GM18498 (cell line): Measurements from ENCODE around the gene LMNB1.
"Not testable (repeated sequence)": the region's sequence is repeated elsewhere in the genome, so short reads cannot be mapped to it uniquely, and the experiment has no call there.

ENCODE experiments used
- ATAC-seq: cut with Tn5 transposase; IDR thresholded peaks from one replicate; pipeline ENCODE4 v1.9.1; 2021; ENCODE audit warnings: mild to moderate bottlenecking, moderate library complexity; ENCODE audit not compliant: unreplicated experiment

LMNB1 gene

DNA sequence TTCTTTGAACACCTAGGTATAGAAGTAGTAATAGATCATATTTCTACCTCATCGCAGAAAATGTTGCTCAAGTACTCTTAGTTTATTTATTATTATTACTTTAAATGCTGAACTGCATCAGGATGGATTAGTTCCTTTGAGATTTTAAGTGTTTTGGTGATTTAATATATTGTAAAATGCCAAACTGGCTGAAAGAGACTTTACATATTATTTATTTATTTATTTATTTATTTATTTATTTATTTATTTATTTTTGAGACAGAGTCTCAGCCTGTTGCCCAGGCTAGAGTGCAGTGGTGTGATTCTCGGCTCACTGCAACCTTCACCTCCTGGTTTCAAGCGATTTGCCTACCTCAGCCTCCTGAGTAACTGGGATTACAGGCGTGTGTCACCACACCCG is 42.3 kb downstream of the LMNB1 start:
- ATAC-seq, result no peak

DNA sequence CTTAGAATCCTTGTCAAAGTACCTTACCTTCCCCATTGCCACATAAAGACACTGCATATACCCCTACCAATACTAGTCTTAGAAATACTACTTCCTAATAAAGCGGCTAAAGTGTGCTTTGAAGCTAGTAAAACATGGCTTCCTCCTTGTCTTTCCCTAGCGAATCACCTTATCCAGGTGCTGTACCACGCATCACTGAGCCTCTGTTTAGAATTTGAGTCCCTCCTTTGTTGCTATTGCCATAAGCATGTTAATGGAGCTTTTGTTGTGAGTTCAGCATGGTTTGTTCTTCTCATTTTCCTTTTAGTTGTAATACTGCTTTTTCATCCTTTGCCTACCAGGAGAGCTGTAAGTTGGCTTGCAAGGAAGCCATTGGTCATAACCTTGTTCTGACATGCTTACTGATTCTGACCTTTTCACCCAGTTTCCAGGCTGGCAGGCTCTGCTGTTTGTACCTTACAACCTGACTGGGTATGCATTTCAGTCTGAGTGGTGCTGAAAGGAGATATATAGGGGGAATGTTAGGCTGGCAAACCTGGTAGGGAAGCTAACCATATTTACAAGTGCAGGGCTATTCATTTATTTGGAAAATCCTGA is 49.8 kb downstream of the LMNB1 start:
- no peak for ATAC-seq

DNA sequence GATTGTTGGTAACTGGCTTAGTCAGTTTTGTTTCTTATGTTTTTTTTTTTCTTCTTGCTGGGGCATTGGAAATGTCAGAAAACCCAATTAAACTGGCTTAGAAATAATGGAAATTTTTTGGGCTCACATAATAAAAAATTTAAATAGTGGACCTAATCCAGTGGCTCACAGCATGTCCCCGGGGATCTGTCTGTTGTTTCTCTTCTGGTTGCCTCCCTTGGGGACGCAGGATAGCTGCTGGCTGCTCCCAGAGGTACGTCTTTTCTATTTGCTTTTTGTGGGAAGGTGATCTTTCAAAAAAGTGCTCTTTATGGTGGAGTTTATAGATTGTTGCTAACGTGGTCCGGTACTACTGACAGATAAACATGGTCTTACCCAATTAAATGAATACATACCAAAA is 52.2 kb downstream of the LMNB1 start:
- ATAC-seq, result no peak

GRCh38 chr5:126830061-126830460 is 53.1 kb downstream of the LMNB1 start:
- ATAC-seq, result no peak

GRCh38 chr5:126831156-126831555 is 54.2 kb downstream of the LMNB1 start:
- ATAC-seq, result no peak

GRCh38 chr5:126836778-126837177 is 59.8 kb downstream of the LMNB1 start:
- no peak for ATAC-seq

GRCh38 chr5:126837242-126837641 is 60.3 kb downstream of the LMNB1 start:
- no peak for ATAC-seq

DNA sequence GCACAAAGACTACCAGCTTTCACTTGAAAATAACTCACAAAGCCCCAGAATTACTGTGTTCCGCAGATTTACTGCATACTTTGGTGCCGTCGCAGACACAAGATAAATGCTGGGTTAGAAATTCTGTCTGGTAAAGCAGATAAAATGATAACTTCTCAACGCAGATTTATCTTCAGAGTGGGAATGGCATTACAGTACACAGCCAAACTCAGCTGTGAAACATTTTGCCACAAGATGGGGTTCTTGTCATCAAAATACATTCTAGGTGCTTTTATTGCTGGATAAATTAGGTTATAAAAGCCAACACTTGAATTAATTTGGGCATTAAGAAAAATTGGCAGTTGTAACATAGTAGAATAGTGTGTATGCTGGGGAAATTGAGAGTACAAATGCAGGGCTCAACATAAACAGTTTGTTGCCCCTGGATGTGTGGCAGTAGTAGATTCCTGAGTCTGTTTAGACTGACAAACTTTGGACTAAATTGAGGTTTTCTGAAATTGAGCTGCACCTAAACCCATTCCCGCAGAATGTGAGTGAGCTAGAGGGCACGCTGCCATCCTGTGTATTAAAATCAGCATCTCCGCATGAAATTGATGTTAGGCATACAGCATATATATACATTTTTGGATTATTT is 61.1 kb downstream of the LMNB1 start:
- no peak for ATAC-seq

GRCh38 chr5:126839407-126839806 is 62.5 kb downstream of the LMNB1 start:
- not testable (repeated sequence) for ATAC-seq

GRCh38 chr5:126843375-126843774 is 66.4 kb downstream of the LMNB1 start:
- ATAC-seq, result not testable (repeated sequence)

GRCh38 chr5:126845470-126846070 is 68.6 kb downstream of the LMNB1 start:
- ATAC-seq, result peak; percentile 97

DNA sequence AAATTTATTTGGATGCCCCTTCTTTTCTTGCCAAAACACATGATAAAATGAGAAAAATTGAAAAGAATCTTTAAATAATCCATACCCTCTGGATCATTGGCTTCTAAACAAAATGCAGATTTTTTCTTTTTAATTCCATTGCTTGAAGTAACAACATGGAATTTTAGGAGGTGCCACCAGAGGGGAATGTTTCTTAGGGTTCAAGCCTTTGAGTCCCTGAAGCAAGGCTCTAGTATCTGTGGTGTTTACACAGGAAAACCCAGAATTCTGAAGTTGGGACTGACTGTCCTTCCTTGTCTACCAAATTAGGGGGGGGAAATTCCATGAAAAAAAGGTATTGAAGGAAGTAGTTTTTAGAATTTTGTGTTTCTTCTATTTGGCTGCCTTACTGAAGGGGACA is 69.4 kb downstream of the LMNB1 start:
- ATAC-seq, result no peak

- ATAC-seq, result no peak
Observed at GRCh38 chr5:126846744-126847455, 70.0 kb downstream of the LMNB1 start.

DNA sequence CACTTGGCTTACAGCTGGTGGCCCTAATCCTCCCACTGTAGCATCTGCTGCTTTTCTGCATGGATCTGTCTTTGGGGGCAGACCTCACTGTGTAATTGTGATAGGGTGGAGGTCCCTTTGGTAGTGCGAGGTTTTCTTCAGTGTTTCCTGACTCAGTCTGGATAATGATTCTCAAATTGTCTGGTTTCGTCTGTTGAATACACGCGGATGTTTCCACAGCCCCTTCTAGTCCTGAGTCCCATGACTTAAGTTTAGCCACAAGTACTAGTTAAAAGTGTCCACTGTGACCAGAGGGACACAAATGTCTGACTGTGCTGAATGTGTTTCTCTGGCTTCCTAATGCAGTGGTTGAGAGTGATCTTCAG is 70.5 kb downstream of the LMNB1 start:
- no peak for ATAC-seq

- no peak for ATAC-seq
Observed at GRCh38 chr5:126847826-126848251, 70.9 kb downstream of the LMNB1 start.

DNA sequence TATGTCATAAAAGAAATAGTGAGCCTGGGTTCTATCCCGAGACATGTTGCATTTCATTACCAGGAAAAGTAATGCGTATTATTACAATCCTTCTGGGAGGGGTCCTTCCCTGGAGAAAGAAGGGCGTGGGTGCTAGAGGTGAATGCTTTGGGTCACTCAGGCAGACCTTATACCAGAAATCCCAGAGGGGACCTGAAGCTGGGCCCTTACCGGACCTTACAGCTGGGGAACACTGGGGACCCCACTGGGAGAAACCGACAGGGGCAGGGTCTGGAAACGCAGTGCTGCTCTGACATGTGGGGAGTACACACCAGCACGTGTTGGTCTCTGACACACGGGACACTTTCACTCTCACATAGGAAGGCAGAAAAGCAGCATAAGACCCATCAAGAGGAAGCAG is 71.3 kb downstream of the LMNB1 start:
- ATAC-seq, result no peak

DNA sequence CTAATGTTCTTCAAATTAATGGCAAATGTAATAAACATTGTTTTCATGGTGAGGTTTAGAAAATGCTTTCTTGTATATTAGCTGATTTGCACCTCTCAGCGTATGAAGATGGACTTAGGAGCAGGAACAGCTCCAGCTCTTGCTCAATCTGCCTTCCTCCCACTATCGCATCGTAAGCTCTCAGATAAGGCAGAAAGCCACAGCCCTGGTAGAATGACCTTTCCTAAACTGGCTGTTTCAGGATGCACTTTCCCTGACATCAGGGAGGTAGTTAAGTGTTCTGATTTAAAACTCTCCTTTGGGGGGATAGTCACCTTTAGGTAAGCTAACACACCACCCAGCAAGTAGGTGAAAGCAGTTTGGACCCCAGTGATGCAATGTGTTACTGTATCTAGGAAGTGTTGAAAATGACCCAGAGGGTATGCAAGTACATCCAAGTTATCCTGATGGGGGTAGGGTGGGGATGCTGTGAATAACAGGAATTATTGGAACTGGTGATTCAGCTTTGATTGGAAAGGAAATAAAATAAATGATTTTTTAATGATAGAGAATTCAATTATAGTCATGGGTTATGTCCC is 72.3 kb downstream of the LMNB1 start:
- ATAC-seq, result no peak

GRCh38 chr5:126851501-126852011 is 74.6 kb downstream of the LMNB1 start:
- no peak for ATAC-seq

- ATAC-seq, result peak; percentile 91
Observed at GRCh38 chr5:126852091-126852571, 75.2 kb downstream of the LMNB1 start.

DNA sequence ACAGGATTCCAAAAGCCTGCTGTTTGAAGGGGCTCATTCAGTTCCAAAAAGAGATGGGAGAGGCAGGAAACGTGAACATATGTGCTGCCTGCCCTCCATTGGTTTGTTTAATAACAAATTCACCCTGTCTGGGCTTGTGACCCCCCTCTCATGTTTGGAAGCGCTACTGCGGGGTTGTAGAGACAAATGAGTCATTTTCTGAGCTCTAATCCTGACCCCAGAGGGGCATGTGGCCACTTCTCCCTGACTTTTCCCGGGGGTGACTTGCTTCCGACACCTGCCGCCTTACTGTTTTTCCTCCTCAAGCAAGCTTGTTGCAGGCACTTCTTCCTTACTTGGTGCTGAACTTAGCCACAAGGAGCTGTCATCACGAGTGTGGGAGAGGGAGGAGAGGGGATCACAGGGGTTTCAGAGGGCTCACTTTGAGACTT is 75.9 kb downstream of the LMNB1 start:
- ATAC-seq, result no peak
